Ovary (tissue), 3 donors: Measurements from ENCODE around the gene KHDC3L.

Source experiments
- CTCF ChIP-seq, 3 donors: fragments of 450-650 bp in 2 of 3; fragments of 200-600 bp in 1 of 3; IDR thresholded peaks; one replicate each; pipeline versions ENCODE4 v1.5.1 to v1.8.0; 2016 to 2022; ENCODE audit warnings: antibody characterized with exemption in 3 of 3, mild to moderate bottlenecking in 1 of 3
- EP300 ChIP-seq: sonication (generic); formaldehyde crosslinking; IDR thresholded peaks from one replicate; pipeline ENCODE4 v1.6.1; 2017; ENCODE audit warnings: antibody characterized with exemption
- POLR2A ChIP-seq: fragments of 450-650 bp; IDR thresholded peaks from one replicate; pipeline ENCODE4 v1.6.1; 2017; ENCODE audit warnings: antibody characterized with exemption, mild to moderate bottlenecking, moderate library complexity
- donor health status: DM: no; HTN: no; CAD: no.

DNA sequence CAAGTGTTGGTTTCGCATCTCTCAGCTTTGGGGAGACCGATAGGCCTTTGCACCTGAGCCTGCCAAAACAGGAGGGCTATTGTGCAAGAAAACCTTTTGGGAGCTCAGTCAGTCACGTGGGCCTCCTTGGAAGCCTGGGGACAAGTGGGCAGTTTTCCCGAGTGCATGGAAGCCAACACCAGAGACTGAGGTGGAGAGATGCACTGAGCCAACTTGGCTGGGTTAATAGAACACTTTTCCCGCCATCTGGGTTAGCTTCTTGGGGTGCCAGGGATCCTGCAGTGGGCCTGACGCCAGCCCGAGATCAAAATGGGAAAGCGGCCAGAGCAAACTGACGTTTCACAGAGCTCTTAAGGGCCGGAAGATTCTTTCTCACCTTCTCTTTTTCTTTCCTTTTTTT is 10.1 kb downstream of the KHDC3L start:
- TF ChIP-seq CTCF (IDR thresholded peaks at IDR 0.05) (no peak), POLR2A (no peak), EP300 (no peak)
